ENCODE results near the gene EFNA2.

DNA sequence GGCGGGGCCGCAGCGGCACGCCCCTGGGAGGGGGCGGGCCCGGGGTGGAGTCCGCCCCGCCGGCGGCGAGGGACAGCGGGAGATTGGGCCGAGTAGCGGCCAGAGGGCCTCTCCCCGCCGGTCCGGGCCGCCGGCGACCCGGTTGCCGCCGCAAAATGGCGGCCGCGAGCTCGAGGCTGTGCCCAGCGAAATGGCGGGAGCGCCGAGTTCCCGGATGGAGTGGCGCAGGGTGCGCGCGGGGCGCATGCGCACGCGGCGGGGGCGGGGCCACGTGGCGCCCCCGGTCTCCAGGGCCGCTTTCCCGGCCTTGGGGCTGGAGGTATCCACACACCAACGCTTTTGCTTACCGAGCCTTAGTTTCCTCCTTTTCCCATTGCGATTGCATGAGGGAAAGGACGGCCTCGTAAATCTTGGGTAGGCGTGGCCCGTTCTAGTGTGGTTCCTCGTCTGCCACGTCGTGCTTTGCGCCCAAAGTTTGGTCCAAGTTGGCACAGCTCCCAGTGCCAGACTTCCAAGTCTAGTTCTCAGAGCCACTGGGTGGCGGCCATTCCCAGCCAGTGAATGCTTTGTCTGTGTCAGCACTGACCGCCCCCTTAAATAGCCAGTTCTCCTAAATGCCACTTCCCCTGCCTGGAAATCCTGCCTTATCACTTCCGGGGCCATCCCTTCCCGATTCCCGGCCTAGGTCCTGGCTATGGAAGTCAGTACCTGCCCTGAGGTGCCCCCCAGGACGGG lies 16.0 kb upstream of the EFNA2 start:
- TF ChIP-seq JUND (IDR thresholded peaks at IDR 0.05) = no peak
- TF ChIP-seq, protein P1, sequence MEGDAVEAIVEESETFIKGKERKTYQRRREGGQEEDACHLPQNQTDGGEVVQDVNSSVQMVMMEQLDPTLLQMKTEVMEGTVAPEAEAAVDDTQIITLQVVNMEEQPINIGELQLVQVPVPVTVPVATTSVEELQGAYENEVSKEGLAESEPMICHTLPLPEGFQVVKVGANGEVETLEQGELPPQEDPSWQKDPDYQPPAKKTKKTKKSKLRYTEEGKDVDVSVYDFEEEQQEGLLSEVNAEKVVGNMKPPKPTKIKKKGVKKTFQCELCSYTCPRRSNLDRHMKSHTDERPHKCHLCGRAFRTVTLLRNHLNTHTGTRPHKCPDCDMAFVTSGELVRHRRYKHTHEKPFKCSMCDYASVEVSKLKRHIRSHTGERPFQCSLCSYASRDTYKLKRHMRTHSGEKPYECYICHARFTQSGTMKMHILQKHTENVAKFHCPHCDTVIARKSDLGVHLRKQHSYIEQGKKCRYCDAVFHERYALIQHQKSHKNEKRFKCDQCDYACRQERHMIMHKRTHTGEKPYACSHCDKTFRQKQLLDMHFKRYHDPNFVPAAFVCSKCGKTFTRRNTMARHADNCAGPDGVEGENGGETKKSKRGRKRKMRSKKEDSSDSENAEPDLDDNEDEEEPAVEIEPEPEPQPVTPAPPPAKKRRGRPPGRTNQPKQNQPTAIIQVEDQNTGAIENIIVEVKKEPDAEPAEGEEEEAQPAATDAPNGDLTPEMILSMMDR (IDR thresholded peaks at IDR 0.05) = no peak
- TF ChIP-seq, protein P2, sequence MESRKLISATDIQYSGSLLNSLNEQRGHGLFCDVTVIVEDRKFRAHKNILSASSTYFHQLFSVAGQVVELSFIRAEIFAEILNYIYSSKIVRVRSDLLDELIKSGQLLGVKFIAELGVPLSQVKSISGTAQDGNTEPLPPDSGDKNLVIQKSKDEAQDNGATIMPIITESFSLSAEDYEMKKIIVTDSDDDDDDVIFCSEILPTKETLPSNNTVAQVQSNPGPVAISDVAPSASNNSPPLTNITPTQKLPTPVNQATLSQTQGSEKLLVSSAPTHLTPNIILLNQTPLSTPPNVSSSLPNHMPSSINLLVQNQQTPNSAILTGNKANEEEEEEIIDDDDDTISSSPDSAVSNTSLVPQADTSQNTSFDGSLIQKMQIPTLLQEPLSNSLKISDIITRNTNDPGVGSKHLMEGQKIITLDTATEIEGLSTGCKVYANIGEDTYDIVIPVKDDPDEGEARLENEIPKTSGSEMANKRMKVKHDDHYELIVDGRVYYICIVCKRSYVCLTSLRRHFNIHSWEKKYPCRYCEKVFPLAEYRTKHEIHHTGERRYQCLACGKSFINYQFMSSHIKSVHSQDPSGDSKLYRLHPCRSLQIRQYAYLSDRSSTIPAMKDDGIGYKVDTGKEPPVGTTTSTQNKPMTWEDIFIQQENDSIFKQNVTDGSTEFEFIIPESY (IDR thresholded peaks at IDR 0.05; ENCODE audit: borderline replicate concordance, low read depth) = no peak
- TF ChIP-seq ELF1 (IDR thresholded peaks at IDR 0.05) = peak; percentile 17; the same call in 1 of the 2 replicates

All from SK-N-SH (cell line).